NCI-H128 (cell line): ENCODE data around the gene TEKTIP1.
"Not testable (repeated sequence)": the region's sequence is repeated elsewhere in the genome, so short reads cannot be mapped to it uniquely, and the experiment has no call there.

Experiments
- DNase-seq: peaks from one replicate; lab custom pipeline; 2025; ENCODE audit not compliant: unreplicated experiment; lab: John Stamatoyannopoulos, UW

The TEKTIP1 gene

DNA sequence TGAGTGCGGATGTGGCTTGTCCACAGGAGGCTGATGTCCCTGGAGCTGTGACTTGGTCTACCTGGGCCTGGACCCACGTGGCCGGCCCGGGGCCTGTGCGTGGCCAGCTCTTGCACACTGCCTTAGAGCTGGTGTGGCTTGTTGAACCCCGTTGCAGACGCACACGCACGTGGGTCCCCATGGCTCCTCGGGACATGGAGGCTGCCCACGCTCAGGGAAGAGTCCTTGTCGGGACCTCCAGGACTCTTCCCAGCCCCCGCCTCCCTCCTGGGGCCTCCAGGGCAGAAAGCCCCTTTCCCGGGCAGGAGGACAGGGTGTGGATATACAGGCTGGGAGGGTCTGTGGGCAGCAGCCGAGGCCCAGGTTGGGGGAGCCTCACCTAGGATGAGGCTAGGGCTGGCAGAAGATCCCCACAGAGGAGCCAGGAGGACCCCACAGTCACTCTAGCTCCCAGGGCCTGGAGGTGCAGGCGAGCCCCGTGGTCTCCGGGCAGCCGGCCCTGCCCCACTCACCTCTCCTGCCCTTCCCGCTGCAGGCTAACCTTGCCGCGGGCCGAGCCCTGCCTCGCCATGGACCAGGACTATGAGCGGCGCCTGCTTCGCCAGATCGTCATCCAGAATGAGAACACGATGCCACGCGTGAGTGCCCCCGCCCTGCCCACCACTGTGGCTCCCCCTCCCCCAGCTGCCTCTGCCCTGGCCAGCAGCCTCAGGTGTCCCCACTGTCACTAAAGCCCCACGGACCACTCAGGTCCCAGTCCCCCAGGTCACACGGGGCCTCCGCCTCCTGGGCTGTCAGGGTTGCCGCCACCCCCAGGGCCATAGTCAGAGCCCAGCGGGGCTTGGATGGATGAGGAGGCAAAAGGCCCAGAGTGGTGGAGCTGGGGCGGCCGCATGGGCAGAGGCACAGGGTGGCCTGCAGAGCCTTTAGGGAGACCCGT lies 16.3 kb upstream of the TEKTIP1 start:
- no peak for DNase-seq

DNA sequence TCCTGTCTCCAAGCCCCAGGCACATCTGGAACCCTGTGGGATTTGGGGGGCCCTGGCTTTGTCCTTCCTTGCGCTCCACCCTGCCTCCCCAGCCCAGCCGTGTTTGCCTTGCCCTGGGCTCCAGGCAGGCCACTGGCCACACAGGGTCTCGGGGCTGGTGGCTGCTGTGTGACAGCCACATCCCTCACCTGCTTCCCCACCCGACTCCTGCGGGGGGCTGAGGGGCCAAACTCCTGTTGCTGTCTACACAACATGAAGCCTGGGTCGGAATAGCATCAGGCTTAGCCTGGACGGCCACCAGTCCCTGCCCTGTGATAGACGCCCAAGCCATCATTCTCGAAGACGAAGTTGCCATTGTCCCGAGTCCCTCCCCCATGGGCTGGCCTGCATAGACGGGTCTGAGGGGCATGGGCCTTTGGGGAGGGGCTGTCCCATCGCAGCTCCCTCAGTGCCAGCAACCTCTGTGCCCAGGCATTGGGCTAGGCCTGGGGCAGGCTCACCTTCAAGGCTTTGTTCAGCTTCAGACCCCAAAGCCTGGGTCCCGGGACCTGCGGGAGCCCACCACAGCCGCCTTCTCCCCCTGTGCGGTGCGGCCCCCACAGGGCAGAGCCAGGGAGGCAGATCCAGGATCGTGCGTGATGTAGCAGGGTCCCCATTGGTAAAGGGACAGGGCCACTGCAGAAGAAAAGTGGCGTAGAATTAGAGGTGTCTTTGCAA lies 15.5 kb upstream of the TEKTIP1 start:
- no peak for DNase-seq

DNA sequence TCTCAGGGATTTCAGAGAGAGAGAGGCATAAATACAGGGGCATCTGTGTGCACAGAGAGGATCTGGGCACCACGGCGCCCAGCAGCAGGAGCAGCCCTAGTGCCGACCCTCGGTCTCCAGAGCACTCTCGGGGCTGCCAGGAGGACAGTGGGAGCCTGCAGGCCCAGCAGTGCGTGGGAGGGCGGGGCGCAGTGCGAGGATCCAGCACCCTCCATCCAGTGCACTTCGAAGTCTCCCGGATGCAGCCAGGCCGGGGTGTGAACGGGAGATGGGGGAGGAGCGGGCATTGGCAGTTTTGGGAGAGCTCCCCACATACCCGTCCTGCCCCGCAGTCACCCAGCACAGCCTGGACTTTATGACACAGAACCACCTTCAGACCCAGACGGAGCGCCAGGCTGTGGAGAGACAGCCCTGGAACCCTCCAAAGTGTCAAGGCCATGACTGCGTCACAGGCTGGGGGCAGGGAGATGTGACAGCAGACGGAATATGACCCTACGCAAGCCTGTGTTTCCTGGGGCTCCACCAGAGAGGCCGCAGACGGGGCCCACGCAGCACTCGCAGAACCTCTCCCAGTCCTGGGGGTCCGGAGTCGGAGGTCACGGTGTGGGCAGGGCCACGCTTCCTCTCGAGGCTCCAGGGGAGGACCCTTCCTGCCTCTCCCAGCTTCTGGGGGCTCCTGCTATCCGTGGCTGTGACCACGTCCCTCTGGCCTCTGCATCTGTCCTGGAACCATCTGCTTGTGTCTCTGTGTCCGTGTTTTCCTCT lies 14.7 kb upstream of the TEKTIP1 start:
- no peak for DNase-seq

DNA sequence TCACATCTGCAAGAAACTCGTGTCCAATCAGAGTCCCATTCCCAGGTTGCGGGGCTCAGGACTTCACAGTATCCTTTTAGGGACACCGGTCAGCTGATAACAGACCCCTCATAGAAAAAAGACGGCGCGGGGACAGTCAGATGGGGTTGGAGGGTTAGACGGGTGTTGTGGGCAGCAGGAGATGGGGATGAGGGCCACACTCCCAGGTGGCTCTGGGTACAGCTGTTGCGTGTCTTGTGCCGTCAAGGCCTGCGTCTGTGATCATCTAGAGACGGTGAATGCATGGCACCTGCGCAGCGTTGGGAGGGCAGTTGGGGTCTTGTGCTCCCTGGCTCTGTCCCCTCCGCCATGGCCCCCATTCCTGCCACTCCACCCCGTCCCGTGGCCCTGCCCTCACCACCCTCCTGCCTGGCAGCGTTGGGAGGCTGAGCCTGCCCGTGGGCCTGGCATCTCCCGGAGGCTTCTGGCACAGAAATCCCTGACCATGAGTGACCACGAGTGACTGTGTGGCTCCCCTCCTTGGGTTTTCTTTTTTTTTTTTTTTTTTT lies 14.0 kb upstream of the TEKTIP1 start:
- no peak for DNase-seq

DNA sequence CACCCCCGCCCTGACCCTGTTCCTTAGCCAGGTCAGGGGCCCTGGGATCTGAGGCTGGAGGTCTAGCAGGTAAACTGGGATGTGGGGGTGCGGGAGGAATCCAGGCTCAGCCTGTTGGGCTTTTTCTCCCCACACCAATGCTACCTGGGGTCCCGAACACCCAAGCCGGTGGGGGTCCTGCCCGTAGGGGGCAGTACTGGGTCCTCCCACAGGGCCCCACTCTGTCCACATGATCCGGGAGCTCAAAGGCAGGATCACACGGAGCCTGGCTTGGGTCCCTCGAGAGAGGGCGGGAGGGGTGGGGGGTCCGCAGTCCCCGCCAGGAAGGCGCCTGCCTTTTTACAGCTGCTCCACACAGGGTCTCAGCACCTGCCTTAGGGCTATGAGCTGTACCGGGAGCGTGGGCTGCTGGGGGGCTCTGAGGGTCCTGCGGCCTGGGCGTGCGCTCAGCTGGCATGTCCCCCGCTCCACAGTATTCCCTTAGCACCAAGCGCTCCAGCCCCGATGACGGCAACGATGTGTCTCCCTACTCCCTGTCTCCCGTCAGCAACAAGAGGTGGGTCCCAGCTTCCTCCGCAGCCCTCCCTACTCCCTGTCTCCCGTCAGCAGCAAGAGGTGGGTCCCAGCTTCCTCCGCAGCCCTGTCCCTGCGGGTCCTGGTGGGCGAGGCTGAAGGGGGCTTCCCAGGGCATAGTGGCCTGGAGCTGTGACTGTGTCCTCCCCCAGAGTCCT lies 12.3 kb upstream of the TEKTIP1 start:
- DNase-seq = no peak

DNA sequence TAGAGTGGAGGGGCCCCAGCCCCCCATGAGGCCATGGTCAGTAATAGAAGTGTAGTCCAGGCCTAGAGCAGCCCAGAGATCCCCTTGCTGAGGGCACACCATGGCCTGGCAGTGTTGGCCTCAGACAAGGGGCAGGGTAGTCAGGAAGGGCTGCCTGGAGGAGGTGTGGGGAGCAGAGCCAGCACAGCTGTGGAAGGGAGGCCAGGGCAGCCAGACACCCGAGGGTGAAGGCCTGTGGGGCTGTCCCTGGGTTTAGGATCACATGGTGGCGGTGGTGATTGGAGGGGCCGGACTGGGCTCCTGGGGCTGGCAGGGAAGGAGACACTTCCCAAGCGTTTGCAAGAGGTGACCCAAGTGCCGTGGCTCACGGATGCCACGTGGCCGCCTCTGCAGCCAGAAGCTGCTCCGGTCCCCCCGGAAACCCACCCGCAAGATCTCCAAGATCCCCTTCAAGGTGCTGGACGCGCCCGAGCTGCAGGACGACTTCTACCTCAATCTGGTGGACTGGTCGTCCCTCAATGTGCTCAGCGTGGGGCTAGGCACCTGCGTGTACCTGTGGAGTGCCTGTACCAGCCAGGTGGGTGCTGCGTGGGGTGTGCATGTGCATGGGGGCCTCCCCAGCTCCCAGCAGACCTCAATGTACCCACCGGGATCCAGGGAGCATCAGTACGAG lies 11.6 kb upstream of the TEKTIP1 start:
- no peak for DNase-seq

DNA sequence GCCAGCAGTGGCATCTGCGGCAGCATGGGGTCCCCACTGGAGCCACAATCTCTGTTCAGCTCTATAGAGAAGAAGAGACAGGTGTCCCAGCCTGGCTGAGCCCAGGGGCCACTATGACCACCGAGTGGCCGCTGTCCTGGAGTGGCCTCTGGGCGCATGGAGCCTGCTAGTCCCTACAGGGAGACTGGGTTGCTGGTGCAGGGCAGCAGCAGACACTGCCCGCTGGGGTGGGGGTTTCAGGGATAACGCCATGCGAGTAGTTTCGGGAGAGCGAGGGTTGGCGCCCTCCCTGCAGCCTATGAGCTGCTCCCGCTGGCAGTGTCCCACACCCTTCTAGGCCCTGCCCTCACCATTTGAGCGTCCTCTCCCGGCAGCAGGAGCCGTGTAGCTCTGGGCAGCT lies 10.9 kb upstream of the TEKTIP1 start:
- no peak for DNase-seq

DNA sequence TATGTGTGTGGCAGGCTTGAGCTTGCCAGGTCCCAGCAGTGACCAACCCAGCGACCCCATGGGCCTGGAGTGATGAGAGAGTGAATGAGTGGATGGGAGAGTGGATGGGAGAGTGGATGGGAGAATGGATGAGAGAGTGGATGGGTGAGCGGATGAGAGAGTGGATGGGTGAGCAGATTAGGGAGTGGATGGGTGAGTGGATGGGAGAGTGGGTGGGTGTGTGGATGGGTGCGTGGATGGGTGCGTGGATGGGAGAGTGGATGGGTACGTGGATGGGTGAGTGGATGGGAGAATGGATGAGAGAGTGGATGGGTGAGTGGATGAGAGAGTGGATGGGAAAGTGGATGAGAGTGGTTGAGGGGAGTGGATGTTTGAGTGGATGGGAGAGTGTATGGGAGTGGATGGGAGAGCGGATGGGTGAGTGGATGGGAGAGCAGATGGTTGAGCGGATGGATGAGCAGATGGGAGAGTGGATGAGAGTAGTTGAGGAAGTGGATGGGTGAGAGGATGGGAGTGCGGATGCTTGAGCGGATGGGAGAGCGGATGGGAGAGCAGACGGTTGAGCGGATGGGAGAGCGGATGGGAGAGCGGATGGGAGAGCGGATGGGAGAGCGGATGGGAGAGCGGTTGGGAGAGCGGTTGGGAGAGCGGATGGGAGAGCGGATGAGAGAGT lies 10.3 kb upstream of the TEKTIP1 start:
- no peak for DNase-seq

DNA sequence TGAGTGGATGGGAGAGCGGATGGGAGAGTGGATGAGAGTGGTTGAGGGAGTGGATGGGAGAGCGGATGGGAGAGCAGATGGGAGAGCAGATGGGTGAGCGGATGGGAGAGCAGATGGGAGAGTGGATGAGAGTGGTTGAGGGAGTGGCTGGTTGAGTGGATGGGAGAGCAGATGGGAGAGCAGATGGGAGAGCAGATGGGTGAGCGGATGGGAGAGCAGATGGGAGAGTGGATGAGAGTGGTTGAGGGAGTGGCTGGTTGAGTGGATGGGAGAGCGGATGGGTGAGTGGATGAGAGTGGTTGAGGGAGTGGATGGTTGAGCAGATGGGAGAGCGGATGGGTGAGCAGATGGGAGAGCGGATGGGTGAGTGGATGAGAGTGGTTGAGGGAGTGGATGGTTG lies 9.7 kb upstream of the TEKTIP1 start:
- not testable (repeated sequence) for DNase-seq

DNA sequence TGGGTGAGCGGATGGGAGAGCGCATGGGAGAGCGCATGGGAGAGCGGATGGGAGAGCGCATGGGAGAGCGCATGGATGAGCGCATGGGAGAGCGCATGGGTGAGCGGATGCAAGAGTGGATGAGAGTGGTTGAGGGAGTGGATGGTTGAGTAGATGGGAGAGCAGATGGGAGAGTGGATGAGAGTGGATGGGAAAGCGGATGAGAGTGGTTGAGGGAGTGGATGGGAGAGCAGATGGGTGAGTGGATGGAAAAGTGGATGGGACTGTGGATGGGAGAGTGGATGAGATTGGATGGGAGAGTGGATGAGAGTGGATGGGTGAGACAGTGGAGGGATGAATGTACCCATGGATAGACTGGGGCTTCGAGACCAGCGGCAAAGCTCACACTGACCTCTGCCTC lies 8.6 kb upstream of the TEKTIP1 start:
- DNase-seq = no peak

DNA sequence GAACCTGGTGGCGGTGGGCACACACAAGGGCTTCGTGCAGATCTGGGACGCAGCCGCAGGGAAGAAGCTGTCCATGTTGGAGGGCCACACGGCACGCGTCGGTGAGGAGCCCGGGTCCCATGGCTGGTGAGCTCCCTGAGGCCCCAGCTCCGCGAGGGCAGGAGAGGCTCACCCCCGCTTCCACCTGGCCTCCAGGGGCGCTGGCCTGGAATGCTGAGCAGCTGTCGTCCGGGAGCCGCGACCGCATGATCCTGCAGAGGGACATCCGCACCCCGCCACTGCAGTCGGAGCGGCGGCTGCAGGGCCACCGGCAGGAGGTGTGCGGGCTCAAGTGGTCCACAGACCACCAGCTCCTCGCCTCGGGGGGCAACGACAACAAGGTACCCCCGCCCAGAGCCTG lies 7.3 kb upstream of the TEKTIP1 start:
- DNase-seq = no peak

DNA sequence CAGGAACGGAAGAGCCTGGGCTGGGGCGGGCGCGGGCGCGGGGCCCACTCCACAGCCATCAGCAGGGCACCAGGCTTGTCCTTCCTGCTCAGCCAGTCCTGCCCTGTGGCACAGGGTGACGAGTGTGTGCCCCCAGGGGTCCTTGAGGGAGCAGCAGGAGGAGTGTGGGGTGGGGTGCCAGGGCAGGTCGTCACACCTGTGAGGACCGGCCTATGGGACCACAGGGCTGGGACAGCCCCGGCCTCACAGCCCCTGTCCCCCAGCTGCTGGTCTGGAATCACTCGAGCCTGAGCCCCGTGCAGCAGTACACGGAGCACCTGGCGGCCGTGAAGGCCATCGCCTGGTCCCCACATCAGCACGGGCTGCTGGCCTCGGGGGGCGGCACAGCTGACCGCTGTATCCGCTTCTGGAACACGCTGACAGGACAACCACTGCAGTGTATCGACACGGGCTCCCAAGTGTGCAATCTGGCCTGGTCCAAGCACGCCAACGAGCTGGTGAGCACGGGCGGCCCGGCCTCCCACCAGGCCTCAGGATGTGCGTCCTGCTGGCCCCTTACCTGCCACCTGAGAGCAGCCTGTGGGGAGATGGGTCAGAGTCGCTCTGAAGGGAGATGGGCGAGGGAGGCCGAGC lies 6.7 kb upstream of the TEKTIP1 start:
- DNase-seq = no peak

DNA sequence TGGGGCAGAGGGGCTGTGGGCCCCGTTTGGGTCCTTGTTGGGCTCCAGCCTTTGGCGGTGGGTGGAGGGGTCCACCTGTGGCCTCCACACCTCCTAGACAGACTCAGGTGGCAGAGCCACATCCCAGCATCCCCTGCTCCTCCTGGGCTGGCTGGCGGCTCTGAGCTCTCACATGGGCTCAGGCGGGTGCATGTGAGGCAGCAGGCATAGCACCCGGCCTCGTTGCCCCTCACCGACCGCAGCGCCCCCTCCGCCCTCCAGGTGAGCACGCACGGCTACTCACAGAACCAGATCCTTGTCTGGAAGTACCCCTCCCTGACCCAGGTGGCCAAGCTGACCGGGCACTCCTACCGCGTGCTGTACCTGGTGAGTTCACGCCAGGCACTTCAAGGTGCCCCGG lies 5.9 kb upstream of the TEKTIP1 start:
- no peak for DNase-seq

DNA sequence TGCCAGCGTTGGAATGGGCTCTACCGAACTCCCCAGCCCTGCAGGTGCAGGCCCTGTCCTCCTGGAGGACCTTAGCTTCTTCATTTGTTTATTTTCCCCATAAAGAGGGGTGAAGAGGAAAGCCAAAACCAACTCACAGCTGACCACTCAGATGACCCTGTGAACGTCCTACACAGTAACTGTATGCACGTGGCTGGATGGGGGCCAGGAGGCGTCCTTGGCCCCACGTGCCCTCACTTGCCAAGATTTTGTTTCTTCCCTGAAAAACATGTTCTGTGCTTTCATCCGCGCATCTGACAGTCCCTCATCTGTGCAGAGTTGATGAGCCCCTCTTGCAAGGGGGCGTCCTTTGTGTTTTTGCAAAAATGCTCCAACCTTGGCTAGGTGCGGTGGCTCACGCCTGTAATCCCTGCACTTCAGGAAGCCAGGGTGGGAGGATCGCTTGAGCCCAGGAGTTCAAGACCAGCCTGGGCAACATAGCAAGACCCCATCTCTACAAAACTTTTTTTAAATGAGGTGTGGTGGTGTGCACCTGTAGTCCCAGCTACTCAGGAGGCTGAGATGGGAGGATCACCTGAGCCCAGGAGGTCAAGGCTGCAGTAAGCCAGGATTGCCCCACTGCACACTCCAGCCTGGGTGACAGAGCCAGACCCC lies 5.3 kb upstream of the TEKTIP1 start:
- DNase-seq = no peak

DNA sequence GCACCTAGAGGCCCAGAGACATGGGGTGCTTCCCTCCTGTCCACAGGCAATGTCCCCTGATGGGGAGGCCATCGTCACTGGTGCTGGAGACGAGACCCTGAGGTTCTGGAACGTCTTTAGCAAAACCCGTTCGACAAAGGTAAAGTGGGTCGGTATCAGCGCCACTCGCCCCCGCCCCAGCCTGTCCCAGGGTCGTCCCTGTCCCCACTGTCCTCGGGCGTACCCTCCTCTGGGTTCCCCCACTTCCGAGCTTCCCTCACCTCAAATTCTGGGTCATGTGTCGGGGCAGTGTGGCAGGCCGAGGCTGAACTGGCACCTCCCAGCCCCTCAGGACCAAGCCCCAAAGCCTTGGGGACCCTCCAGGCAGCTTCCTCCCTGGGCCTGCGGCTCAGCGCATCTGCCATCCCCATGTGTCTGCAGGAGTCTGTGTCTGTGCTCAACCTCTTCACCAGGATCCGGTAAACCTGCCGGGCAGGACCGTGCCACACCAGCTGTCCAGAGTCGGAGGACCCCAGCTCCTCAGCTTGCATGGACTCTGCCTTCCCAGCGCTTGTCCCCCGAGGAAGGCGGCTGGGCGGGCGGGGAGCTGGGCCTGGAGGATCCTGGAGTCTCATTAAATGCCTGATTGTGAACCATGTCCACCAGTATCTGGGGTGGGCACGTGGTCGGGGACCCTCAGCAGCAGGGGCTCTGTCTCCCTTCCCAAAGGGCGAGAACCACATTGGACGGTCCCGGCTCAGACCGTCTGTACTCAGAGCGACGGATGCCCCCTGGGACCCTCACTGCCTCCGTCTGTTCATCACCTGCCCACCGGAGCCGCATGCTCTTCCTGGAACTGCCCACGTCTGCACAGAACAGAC lies 4.4 kb upstream of the TEKTIP1 start:
- no peak for DNase-seq

DNA sequence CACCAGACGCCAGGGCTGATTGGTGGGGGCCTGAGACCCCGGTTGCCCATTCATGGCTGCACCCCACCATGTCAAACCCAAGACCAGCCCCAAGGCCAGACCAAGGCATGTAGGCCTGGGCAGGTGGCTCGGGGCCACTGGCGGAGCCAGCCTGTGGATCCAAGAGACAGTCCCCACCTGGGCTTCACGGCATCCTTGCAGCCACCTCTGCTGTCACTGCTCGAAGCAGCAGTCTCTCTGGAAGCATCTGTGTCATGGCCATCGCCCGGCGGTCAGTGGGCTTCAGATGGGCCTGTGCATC lies 3.8 kb upstream of the TEKTIP1 start:
- no peak for DNase-seq

DNA sequence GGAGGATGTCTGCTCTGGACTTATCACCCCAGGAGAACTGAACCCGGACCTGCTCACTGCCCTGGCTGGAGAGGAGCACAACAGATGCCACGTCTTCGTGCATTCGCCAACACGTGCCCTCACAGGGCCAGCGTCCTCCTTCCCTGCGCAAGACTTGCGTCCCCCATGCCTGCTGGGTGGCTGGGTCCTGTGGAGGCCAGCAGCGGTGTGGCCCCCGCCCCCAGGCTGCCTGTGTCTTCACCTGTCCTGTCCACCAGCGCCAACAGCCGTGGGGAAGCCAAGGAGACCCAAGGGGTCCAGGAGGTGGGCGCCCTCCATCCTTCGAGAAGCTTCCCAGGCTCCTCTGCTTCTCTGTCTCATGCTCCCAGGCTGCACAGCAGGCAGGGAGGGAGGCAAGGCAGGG lies 3.4 kb upstream of the TEKTIP1 start:
- DNase-seq = no peak

DNA sequence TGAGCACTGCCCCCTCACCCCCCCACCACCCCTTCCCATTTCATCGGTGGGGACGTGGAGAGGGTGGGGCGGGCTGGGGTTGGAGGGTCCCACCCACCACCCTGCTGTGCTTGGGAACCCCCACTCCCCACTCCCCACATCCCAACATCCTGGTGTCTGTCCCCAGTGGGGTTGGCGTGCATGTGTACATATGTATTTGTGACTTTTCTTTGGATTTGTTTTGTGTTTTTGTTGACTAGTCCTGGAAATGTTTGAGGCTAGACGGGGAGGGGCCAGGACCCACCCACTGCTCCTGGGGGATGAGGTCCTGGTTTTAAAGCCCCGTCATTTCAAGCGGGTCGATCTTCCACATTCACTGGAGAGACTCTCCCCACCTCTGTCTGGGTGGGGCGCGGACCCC lies 3.0 kb upstream of the TEKTIP1 start:
- no peak for DNase-seq
